Osteoblast (primary cell): ENCODE data around the gene A2M. TPM values are rescaled to one million over a fixed set of nuclear protein-coding genes. Genes with fewer than 3 reads are reported as not detected.

Source experiments
- DNase-seq: peaks from one replicate; pipeline ENCODE4 v3.0.0; 2011; ENCODE audit warnings: low spot score, mixed read lengths; ENCODE audit not compliant: insufficient read length; ENCODE audit errors: missing footprints
- H2AFZ ChIP-seq: 2 replicates; pipeline ENCODE4 v1.6.0; 2011; ENCODE audit warnings: mild to moderate bottlenecking, low read length
- H3K27ac ChIP-seq: 2 replicates; pipeline ENCODE4 v1.5.1; 2011; ENCODE audit warnings: mild to moderate bottlenecking, low read depth, low read length, moderate library complexity
- H3K27me3 ChIP-seq: 2 replicates; pipeline ENCODE4 v1.6.0; 2012; ENCODE audit warnings: mild to moderate bottlenecking, control low read depth, inconsistent platforms, low read length, moderate library complexity; ENCODE audit not compliant: insufficient read depth
- H3K36me3 ChIP-seq: 2 replicates; pipeline ENCODE4 v1.5.1; 2011; ENCODE audit warnings: mild to moderate bottlenecking, low read length, control low read depth, moderate library complexity; ENCODE audit not compliant: insufficient read depth
- H3K4me1 ChIP-seq: 2 replicates; pipeline ENCODE4 v1.5.1; 2011; ENCODE audit warnings: mild to moderate bottlenecking, low read length, control low read depth, moderate library complexity; ENCODE audit not compliant: insufficient read depth
- H3K4me2 ChIP-seq: 2 replicates; pipeline ENCODE4 v1.6.0; 2011; ENCODE audit warnings: mild to moderate bottlenecking, low read length; ENCODE audit not compliant: insufficient read depth
- H3K4me3 ChIP-seq: fragments of 200-600 bp; sonication (generic); 3 replicates; pipeline ENCODE4 v1.5.1; 2012; ENCODE audit warnings: mild to moderate bottlenecking, low read length, inconsistent platforms; ENCODE audit not compliant: insufficient read depth
- H3K79me2 ChIP-seq: 2 replicates; pipeline ENCODE4 v1.6.0; 2012; ENCODE audit warnings: mild to moderate bottlenecking, low read length, control low read depth, inconsistent platforms; ENCODE audit not compliant: insufficient read depth
- H3K9me3 ChIP-seq: 2 replicates; pipeline ENCODE4 v1.5.1; 2011; ENCODE audit warnings: low read depth, low read length, control low read depth
- H4K20me1 ChIP-seq: 2 replicates; pipeline ENCODE4 v1.6.0; 2012; ENCODE audit warnings: mild to moderate bottlenecking, low read length, control low read depth; ENCODE audit not compliant: insufficient read depth
- total RNA-seq: library from RNA; depleted of rRNA; stranded (reverse); fragments of >200 nt; gene quantifications from 2 replicates; pipeline ENCODE4 v1.2.3, GENCODE V29; 2012
- TF ChIP-seq, protein P1 (sequence below): IDR thresholded peaks from 2 replicates; pipeline ENCODE4 v1.5.1; 2011; ENCODE audit warnings: mild to moderate bottlenecking, low read depth, low read length, moderate library complexity; ENCODE audit errors: extremely low read depth

A2M gene
- 2.2 and 2.9 TPM in 2 replicates for total RNA-seq

- Histone ChIP-seq H3K79me2 (no peaks in the 10 kb centered on the region), H3K36me3 (no peaks in the 10 kb centered on the region), H3K4me3 (no peak within 1 kb of the TSS), H3K9me3 (no peaks in the 10 kb centered on the region), H3K4me1 (no peaks in the 10 kb centered on the region), H4K20me1 (no peaks in the 10 kb centered on the region), H2AFZ (peak within 1 kb of the TSS; percentile 46), H3K27ac (no peak within 1 kb of the TSS), H3K4me2 (no peak within 1 kb of the TSS), H3K27me3 (no peaks in the 10 kb centered on the region)
- DNase-seq: no peak
- TF ChIP-seq, protein P1, sequence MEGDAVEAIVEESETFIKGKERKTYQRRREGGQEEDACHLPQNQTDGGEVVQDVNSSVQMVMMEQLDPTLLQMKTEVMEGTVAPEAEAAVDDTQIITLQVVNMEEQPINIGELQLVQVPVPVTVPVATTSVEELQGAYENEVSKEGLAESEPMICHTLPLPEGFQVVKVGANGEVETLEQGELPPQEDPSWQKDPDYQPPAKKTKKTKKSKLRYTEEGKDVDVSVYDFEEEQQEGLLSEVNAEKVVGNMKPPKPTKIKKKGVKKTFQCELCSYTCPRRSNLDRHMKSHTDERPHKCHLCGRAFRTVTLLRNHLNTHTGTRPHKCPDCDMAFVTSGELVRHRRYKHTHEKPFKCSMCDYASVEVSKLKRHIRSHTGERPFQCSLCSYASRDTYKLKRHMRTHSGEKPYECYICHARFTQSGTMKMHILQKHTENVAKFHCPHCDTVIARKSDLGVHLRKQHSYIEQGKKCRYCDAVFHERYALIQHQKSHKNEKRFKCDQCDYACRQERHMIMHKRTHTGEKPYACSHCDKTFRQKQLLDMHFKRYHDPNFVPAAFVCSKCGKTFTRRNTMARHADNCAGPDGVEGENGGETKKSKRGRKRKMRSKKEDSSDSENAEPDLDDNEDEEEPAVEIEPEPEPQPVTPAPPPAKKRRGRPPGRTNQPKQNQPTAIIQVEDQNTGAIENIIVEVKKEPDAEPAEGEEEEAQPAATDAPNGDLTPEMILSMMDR: no peak
These were observed at the start of gene A2M for GRCh38 chr12:9115731-9116559. TSS of gene A2M (minus strand) at chr12:9115919. CDS start at chr12:9115849, 70 bp downstream.

- Histone ChIP-seq H2AFZ (no peak overlapping the region), H3K27ac (no peak overlapping the region), H4K20me1 (no peaks in the 10 kb centered on the region), H3K9me3 (no peaks in the 10 kb centered on the region), H3K36me3 (no peaks in the 10 kb centered on the region), H3K4me3 (no peak overlapping the region), H3K4me2 (no peak overlapping the region), H3K79me2 (no peaks in the 10 kb centered on the region), H3K4me1 (no peaks in the 10 kb centered on the region), H3K27me3 (no peaks in the 10 kb centered on the region)
- DNase-seq: peak; percentile 21
- TF ChIP-seq, protein P1: no peak
These were observed 47.7 kb upstream of the A2M start for GRCh38 chr12:9163392-9163791.

- no peak overlapping the region for H3K4me2 ChIP-seq
- TF ChIP-seq, protein P1: no peak
- DNase-seq: no peak
- no peaks in the 10 kb centered on the region for H3K27me3 ChIP-seq
- no peak overlapping the region for H3K4me3 ChIP-seq
- H3K27ac ChIP-seq: no peak overlapping the region
- H3K9me3 ChIP-seq: no peaks in the 10 kb centered on the region
- no peaks in the 10 kb centered on the region for H4K20me1 ChIP-seq
- H2AFZ ChIP-seq: no peak overlapping the region
- no peaks in the 10 kb centered on the region for H3K36me3 ChIP-seq
- H3K4me1 ChIP-seq: no peaks in the 10 kb centered on the region
- H3K79me2 ChIP-seq: no peaks in the 10 kb centered on the region
These were observed 40.4 kb upstream of the A2M start for GRCh38 chr12:9156119-9156518.

DNA sequence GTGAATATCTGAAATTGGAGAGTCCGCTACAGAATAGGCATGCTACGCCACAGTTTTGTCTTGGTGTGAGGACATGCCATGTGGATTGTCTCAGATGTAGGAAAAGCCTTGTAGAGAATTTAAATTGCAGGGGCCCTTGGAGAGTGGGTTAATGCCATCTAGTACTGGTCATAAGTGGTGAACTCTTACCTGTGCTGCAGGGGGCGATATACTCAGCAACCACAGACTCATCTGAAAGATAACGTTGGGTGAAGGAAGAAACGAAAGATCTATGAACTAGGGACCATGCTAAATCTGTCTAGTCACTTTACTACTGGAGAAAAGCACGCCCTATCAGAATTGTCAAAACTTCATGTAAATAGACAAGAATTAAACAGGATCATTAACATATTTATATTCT, 33.7 kb upstream of the A2M start:
- no peak overlapping the region for H3K4me3 ChIP-seq
- no peaks in the 10 kb centered on the region for H4K20me1 ChIP-seq
- H3K27ac ChIP-seq: no peak overlapping the region
- TF ChIP-seq, protein P1: no peak
- H3K4me2 ChIP-seq: no peak overlapping the region
- no peak for DNase-seq
- no peaks in the 10 kb centered on the region for H3K79me2 ChIP-seq
- no peaks in the 10 kb centered on the region for H3K9me3 ChIP-seq
- no peaks in the 10 kb centered on the region for H3K27me3 ChIP-seq
- no peak overlapping the region for H2AFZ ChIP-seq
- no peaks in the 10 kb centered on the region for H3K36me3 ChIP-seq
- H3K4me1 ChIP-seq: no peaks in the 10 kb centered on the region
